ENCODE data around the gene MGAT3. TPM values are rescaled to one million over a fixed set of nuclear protein-coding genes. Genes with fewer than 3 reads are reported as not detected.

Gene MGAT3
- total and polyA plus RNA-seq, 8 donors = 0.89 to 12.0 (median 1.6) TPM

GRCh38 chr22:39477542-39477941 lies 20.7 kb downstream of the MGAT3 start:
- 89 to 94% (median 91%) methylated on average over 9 of the region's 9 CpGs for WGBS, 5 donors
- TF ChIP-seq, protein P1, sequence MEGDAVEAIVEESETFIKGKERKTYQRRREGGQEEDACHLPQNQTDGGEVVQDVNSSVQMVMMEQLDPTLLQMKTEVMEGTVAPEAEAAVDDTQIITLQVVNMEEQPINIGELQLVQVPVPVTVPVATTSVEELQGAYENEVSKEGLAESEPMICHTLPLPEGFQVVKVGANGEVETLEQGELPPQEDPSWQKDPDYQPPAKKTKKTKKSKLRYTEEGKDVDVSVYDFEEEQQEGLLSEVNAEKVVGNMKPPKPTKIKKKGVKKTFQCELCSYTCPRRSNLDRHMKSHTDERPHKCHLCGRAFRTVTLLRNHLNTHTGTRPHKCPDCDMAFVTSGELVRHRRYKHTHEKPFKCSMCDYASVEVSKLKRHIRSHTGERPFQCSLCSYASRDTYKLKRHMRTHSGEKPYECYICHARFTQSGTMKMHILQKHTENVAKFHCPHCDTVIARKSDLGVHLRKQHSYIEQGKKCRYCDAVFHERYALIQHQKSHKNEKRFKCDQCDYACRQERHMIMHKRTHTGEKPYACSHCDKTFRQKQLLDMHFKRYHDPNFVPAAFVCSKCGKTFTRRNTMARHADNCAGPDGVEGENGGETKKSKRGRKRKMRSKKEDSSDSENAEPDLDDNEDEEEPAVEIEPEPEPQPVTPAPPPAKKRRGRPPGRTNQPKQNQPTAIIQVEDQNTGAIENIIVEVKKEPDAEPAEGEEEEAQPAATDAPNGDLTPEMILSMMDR (IDR thresholded peaks at IDR 0.05) = no peak
- TF ChIP-seq EP300 (IDR thresholded peaks at IDR 0.05) = no peak
- H3K4me1 ChIP-seq = peaks cover 17 to 36% (median 31%) of the 10 kb centered on the region in 4 donors
- H3K27me3 ChIP-seq = no peaks in the 10 kb centered on the region
- DNase-seq = no peak
- no peaks in the 10 kb centered on the region for H3K9me3 ChIP-seq
- no peak overlapping the region for H3K27ac ChIP-seq
- H3K4me3 ChIP-seq = no peak overlapping the region
- intact Hi-C loops (cut with DNase I; ENCODE audit: low total_unique reads) = no loop called here
- H3K36me3 ChIP-seq = peaks cover 0 to 13% (median 0%) of the 10 kb centered on the region in 4 donors

DNA sequence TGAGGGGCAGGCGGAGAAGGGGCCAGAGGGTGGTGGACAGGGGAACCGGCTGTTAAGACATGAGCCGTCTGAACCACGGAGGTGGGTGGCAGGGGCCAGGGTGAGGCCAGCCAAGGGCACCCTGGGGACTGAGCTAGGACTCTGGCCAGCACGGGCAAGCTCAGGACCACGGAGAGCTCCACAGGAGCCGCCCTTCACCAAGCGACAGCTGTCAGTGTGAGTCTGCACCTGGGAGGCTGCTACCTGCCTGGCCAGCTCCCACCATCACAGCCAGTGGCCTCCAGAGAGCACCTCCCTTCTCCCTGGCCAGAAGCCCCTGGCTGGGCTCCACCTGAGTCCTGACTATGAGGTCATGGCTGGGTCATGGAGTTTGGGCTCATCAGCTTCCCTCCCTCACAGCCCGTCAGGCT lies 21.6 kb downstream of the MGAT3 start:
- Histone ChIP-seq H3K36me3 (peaks cover 0 to 13% (median 0%) of the 10 kb centered on the region in 4 donors), H3K9me3 (no peaks in the 10 kb centered on the region), H3K4me1 (peaks cover 16 to 27% (median 24%) of the 10 kb centered on the region in 4 donors), H3K4me3 (no peak overlapping the region), H3K27ac (no peak overlapping the region), H3K27me3 (no peaks in the 10 kb centered on the region)
- no peak for TF ChIP-seq POLR2AphosphoS5 (IDR thresholded peaks at IDR 0.05)
- TF ChIP-seq EP300 (IDR thresholded peaks at IDR 0.05) = no peak
- intact Hi-C loops (cut with DNase I; ENCODE audit: low total_unique reads) = no loop called here
- DNase-seq = peak; percentile 45 to 80
- WGBS, 5 donors = 37 to 62% (median 51%) methylated on average over 5 to 9 of the region's 9 CpGs

DNA sequence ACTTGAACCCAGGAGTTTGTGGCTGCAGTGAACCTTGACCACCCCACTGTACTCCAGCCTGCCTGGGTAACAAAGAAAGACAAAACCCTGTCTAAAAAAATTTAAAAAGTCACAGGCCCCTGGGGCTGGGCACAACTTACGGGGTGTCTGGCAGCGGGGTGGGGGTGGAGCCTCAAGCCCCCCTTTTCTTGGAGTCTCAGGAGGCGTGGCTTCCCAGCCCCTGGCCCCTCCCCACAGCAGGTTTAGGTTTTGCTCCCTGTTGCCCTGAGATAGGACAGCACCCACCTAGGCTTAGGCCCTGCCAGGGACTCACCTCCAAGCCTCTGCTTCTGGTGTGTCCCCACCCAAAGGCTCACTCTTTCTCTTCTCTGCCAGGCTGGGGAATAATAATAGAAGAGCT lies 22.4 kb downstream of the MGAT3 start:
- Histone ChIP-seq H3K9me3 (no peaks in the 10 kb centered on the region), H3K36me3 (peaks cover 0 to 13% (median 0%) of the 10 kb centered on the region in 4 donors), H3K27me3 (no peaks in the 10 kb centered on the region), H3K27ac (no peak overlapping the region), H3K4me1 (peaks cover 12 to 19% (median 16%) of the 10 kb centered on the region in 4 donors), H3K4me3 (no peak overlapping the region)
- 71 to 83% (median 81%) methylated on average over 3 of the region's 3 CpGs for WGBS, 5 donors
- no peak for DNase-seq
- TF ChIP-seq POLR2A (IDR thresholded peaks at IDR 0.05) (no peak), EP300 (IDR thresholded peaks at IDR 0.05) (no peak), POLR2AphosphoS5 (IDR thresholded peaks at IDR 0.05) (no peak)
- TF ChIP-seq, protein P1 (IDR thresholded peaks at IDR 0.05) = no peak
- intact Hi-C loops (cut with DNase I; ENCODE audit: low total_unique reads) = no loop called here

GRCh38 chr22:39480557-39480956 lies 23.7 kb downstream of the MGAT3 start:
- Histone ChIP-seq H3K27ac (no peak overlapping the region), H3K27me3 (no peaks in the 10 kb centered on the region), H3K4me3 (no peak overlapping the region), H3K4me1 (peaks cover under 1 to 6% (median 3%) of the 10 kb centered on the region in 4 donors), H3K36me3 (peaks cover 0 to 13% (median 0%) of the 10 kb centered on the region in 4 donors), H3K9me3 (no peaks in the 10 kb centered on the region)
- WGBS, 5 donors = 58 to 77% (median 75%) methylated on average over 1 of the region's 1 CpG
- DNase-seq = no peak
- TF ChIP-seq, protein P1 (IDR thresholded peaks at IDR 0.05) = no peak
- TF ChIP-seq EP300 (IDR thresholded peaks at IDR 0.05) = no peak
- TF ChIP-seq POLR2AphosphoS5 (IDR thresholded peaks at IDR 0.05) = no peak
- TF ChIP-seq POLR2A (IDR thresholded peaks at IDR 0.05) = no peak
- intact Hi-C loops (cut with DNase I; ENCODE audit: low total_unique reads) = no loop called here

DNA sequence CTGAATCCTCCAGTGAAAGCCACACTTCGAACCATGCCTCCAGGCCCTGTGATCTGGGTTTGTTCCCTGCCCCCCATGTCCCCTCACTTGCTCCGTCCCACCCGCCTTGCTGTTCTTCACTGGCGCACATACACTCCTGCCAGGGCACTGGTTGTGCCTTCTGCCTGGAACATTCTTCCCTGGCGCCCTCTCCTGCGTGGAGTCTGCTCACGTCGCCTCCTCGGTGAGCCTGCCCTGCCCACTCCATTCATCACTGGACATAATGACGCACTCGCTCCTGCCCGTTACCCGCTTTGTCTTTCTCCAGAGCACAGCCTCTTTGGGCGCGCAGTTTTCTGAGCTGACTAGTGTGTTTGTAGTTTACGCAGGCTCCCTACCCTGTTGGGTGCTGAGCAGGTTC lies 24.2 kb downstream of the MGAT3 start:
- WGBS, 5 donors = 91 to 94% (median 94%) methylated on average over 16 of the region's 16 CpGs
- intact Hi-C loops (cut with DNase I; ENCODE audit: low total_unique reads) = no loop called here
- TF ChIP-seq POLR2A (IDR thresholded peaks at IDR 0.05) (no peak), EP300 (IDR thresholded peaks at IDR 0.05) (no peak), POLR2AphosphoS5 (IDR thresholded peaks at IDR 0.05) (no peak)
- TF ChIP-seq, protein P1 (IDR thresholded peaks at IDR 0.05) = no peak
- Histone ChIP-seq H3K27me3 (no peaks in the 10 kb centered on the region), H3K4me1 (peaks cover 0 to under 1% (median under 1%) of the 10 kb centered on the region in 4 donors), H3K27ac (no peak overlapping the region), H3K9me3 (no peaks in the 10 kb centered on the region), H3K4me3 (no peak overlapping the region), H3K36me3 (peaks cover 0 to 13% (median 0%) of the 10 kb centered on the region in 4 donors)
- DNase-seq = no peak
